ENCODE measurements around the gene ANKRD36. TPM values are rescaled to one million over a fixed set of nuclear protein-coding genes. Genes with fewer than 3 reads are reported as not detected.
"Not testable (repeated sequence)": the region's sequence is repeated elsewhere in the genome, so short reads cannot be mapped to it uniquely, and the experiment has no call there.

Gene ANKRD36
- total RNA-seq, 1 donor from 2014 or later = 51.1 TPM

GRCh38 chr2:97202643-97203250, 89.8 kb downstream of the ANKRD36 start:
- H3K4me1 Mint-ChIP-seq (ENCODE audit: low read depth, unreplicated experiment); H3K27ac Mint-ChIP-seq (ENCODE audit: unreplicated experiment); H3K9me3 Mint-ChIP-seq (ENCODE audit: unreplicated experiment); DNase-seq; H3K27me3 Mint-ChIP-seq (ENCODE audit: unreplicated experiment); H3K4me3 Mint-ChIP-seq (ENCODE audit: unreplicated experiment); H3K36me3 Mint-ChIP-seq (ENCODE audit: unreplicated experiment): not testable (repeated sequence)

GRCh38 chr2:97210325-97210724, 97.4 kb downstream of the ANKRD36 start:
- H3K27ac Mint-ChIP-seq (ENCODE audit: unreplicated experiment) = no peak overlapping the region

GRCh38 chr2:97215025-97215424, 102.1 kb downstream of the ANKRD36 start:
- DNase-seq; H3K4me3 Mint-ChIP-seq (ENCODE audit: unreplicated experiment); H3K4me1 Mint-ChIP-seq (ENCODE audit: low read depth, unreplicated experiment); H3K9me3 Mint-ChIP-seq (ENCODE audit: unreplicated experiment); H3K27me3 Mint-ChIP-seq (ENCODE audit: unreplicated experiment); H3K36me3 Mint-ChIP-seq (ENCODE audit: unreplicated experiment); H3K27ac Mint-ChIP-seq (ENCODE audit: unreplicated experiment): not testable (repeated sequence)

More at GRCh38 chr2:97210325-97210724, 97.4 kb downstream of the ANKRD36 start:
- Mint-ChIP-seq H3K4me1 (ENCODE audit: low read depth, unreplicated experiment) (no peaks in the 10 kb centered on the region), H3K9me3 (ENCODE audit: unreplicated experiment) (no peaks in the 10 kb centered on the region), H3K36me3 (ENCODE audit: unreplicated experiment) (no peaks in the 10 kb centered on the region), H3K27me3 (ENCODE audit: unreplicated experiment) (no peaks in the 10 kb centered on the region), H3K4me3 (ENCODE audit: unreplicated experiment) (no peak overlapping the region)
- DNase-seq = no peak
- TF ChIP-seq CTCF (IDR thresholded peaks at IDR 0.05; ENCODE audit: partially characterized antibody, unreplicated experiment) = no peak

- not testable (repeated sequence) for H3K27ac Mint-ChIP-seq (ENCODE audit: unreplicated experiment); H3K4me3 Mint-ChIP-seq (ENCODE audit: unreplicated experiment)
Observed at GRCh38 chr2:97230848-97231585, 118.1 kb downstream of the ANKRD36 start.

GRCh38 chr2:97232981-97233380, 120.0 kb downstream of the ANKRD36 start:
- H3K36me3 Mint-ChIP-seq (ENCODE audit: unreplicated experiment); DNase-seq; H3K9me3 Mint-ChIP-seq (ENCODE audit: unreplicated experiment): not testable (repeated sequence)

More at GRCh38 chr2:97230848-97231585, 118.1 kb downstream of the ANKRD36 start:
- DNase-seq; H3K4me1 Mint-ChIP-seq (ENCODE audit: low read depth, unreplicated experiment); H3K27me3 Mint-ChIP-seq (ENCODE audit: unreplicated experiment); H3K9me3 Mint-ChIP-seq (ENCODE audit: unreplicated experiment); H3K36me3 Mint-ChIP-seq (ENCODE audit: unreplicated experiment): not testable (repeated sequence)

GRCh38 chr2:97233660-97234295, 120.8 kb downstream of the ANKRD36 start:
- H3K4me3 Mint-ChIP-seq (ENCODE audit: unreplicated experiment); DNase-seq; H3K27me3 Mint-ChIP-seq (ENCODE audit: unreplicated experiment); H3K4me1 Mint-ChIP-seq (ENCODE audit: low read depth, unreplicated experiment); H3K9me3 Mint-ChIP-seq (ENCODE audit: unreplicated experiment); H3K27ac Mint-ChIP-seq (ENCODE audit: unreplicated experiment); H3K36me3 Mint-ChIP-seq (ENCODE audit: unreplicated experiment): not testable (repeated sequence)

More at GRCh38 chr2:97232981-97233380, 120.0 kb downstream of the ANKRD36 start:
- H3K4me1 Mint-ChIP-seq (ENCODE audit: low read depth, unreplicated experiment); H3K27ac Mint-ChIP-seq (ENCODE audit: unreplicated experiment); H3K4me3 Mint-ChIP-seq (ENCODE audit: unreplicated experiment); H3K27me3 Mint-ChIP-seq (ENCODE audit: unreplicated experiment): not testable (repeated sequence)

- H3K27ac Mint-ChIP-seq (ENCODE audit: unreplicated experiment); H3K4me1 Mint-ChIP-seq (ENCODE audit: low read depth, unreplicated experiment); H3K36me3 Mint-ChIP-seq (ENCODE audit: unreplicated experiment); H3K9me3 Mint-ChIP-seq (ENCODE audit: unreplicated experiment); H3K27me3 Mint-ChIP-seq (ENCODE audit: unreplicated experiment); H3K4me3 Mint-ChIP-seq (ENCODE audit: unreplicated experiment); DNase-seq: not testable (repeated sequence)
Observed at GRCh38 chr2:97261192-97261591, 148.2 kb downstream of the ANKRD36 start.

GRCh38 chr2:97266449-97266848, 153.5 kb downstream of the ANKRD36 start:
- not testable (repeated sequence) for H3K4me1 Mint-ChIP-seq (ENCODE audit: low read depth, unreplicated experiment); H3K27ac Mint-ChIP-seq (ENCODE audit: unreplicated experiment); H3K36me3 Mint-ChIP-seq (ENCODE audit: unreplicated experiment); H3K9me3 Mint-ChIP-seq (ENCODE audit: unreplicated experiment); H3K27me3 Mint-ChIP-seq (ENCODE audit: unreplicated experiment); DNase-seq; H3K4me3 Mint-ChIP-seq (ENCODE audit: unreplicated experiment)

Data from glutamatergic neuron (in vitro differentiated cells).